Keratinocyte (primary cell): ENCODE measurements around the gene SDF2.

Experiments used
- CTCF ChIP-seq, 3 experiments: IDR thresholded peaks in 1 of 3; conservative IDR thresholded peaks in 1 of 3; optimal IDR thresholded peaks in 1 of 3; 2 replicates in 2 of 3; 3 replicates in 1 of 3; pipeline versions ENCODE3 to v1.5.1; 2011; ENCODE audit warnings: low read length in 3 of 3, mild to moderate bottlenecking in 3 of 3, moderate library complexity in 2 of 3, control low read depth in 1 of 3, inconsistent platforms in 1 of 3; ENCODE audit not compliant: insufficient read depth in 2 of 3; ENCODE audit errors: extremely low read depth in 1 of 3
- EZH2 ChIP-seq: IDR thresholded peaks from one replicate; pipeline ENCODE4 v1.6.1; 2012; ENCODE audit warnings: inconsistent platforms, mild to moderate bottlenecking, low read length, moderate library complexity

GRCh38 chr17:28703552-28704218 lies 42.0 kb upstream of the SDF2 start:
- TF ChIP-seq CTCF (optimal IDR thresholded peaks at IDR 0.05 in 1 of 3, IDR thresholded peaks at IDR 0.05 in 1 of 3, conservative IDR thresholded peaks at IDR 0.05 in 1 of 3; ENCODE audit: extremely low read depth in 1 of 3, insufficient read depth in 2 of 3, low read length in 3 of 3) (no peak), EZH2 (no peak)
